ENCODE data around the gene RETREG1. TPM values are rescaled to one million over a fixed set of nuclear protein-coding genes. Genes with fewer than 3 reads are reported as not detected.
A peak's percentile ranks its signal among the peaks of the same experiment; 100 is the strongest.

The RETREG1 gene
- total RNA-seq, 8 experiments from 2014 or later = 5.5 to 62.9 (median 9.7) TPM

- WGBS, 10 experiments = 40 to 100% (median 81%) methylated on average over 1 to 5 of the region's 5 CpGs; no CpG with 5 or more reads in 2 of the 10 experiments
- H3K27ac ChIP-seq = no peak overlapping the region
- in situ Hi-C loops (cut with MboI; ENCODE audit: low pct_unique_long_range_greater_than_20kb in 2 of 9, low sequenced_read_pairs in 9 of 9, unreplicated experiment in 9 of 9) = no loop called here
- no peak for ATAC-seq (replicated peaks in 6 of 8)
- H3K4me3 ChIP-seq = no peak overlapping the region
- H3K4me1 ChIP-seq (replicated peaks in 1 of 2) = no peaks in the 10 kb centered on the region
Measured at GRCh38 chr5:16500024-16500423, 116.8 kb downstream of the RETREG1 start.

- no peak for ATAC-seq (replicated peaks in 6 of 8)
- in situ Hi-C loops (cut with MboI; ENCODE audit: low pct_unique_long_range_greater_than_20kb in 2 of 9, low sequenced_read_pairs in 9 of 9, unreplicated experiment in 9 of 9) = loop anchor here in 4 of 9 experiments (25.0 kb wide), 1 partner anchor 690 kb away; no protein-coding TSS in a partner anchor
- H3K4me1 ChIP-seq (replicated peaks in 1 of 2) = no peaks in the 10 kb centered on the region
- no peak overlapping the region for H3K4me3 ChIP-seq
- 0 to 100% (median 78%) methylated on average over 1 to 2 of the region's 2 CpGs; no CpG with 5 or more reads in 3 of the 10 experiments for WGBS, 10 experiments
- no peak overlapping the region for H3K27ac ChIP-seq
Measured at GRCh38 chr5:16497546-16497945, 119.3 kb downstream of the RETREG1 start.

GRCh38 chr5:16493261-16493660 is 123.5 kb downstream of the RETREG1 start:
- WGBS, 10 experiments = 0 to 83% (median 57%) methylated on average over 1 of the region's 1 CpG; no CpG with 5 or more reads in 1 of the 10 experiments
- Histone ChIP-seq H3K4me1 (replicated peaks in 1 of 2) (peaks cover 0 to 4% of the 10 kb centered on the region in 2 donors), H3K27ac (no peak overlapping the region), H3K4me3 (no peak overlapping the region)
- ATAC-seq (replicated peaks in 6 of 8) = no peak
- in situ Hi-C loops (cut with MboI; ENCODE audit: low pct_unique_long_range_greater_than_20kb in 2 of 9, low sequenced_read_pairs in 9 of 9, unreplicated experiment in 9 of 9) = loop anchor here in 4 of 9 experiments (25.0 kb wide), 1 partner anchor 694 kb away; no protein-coding TSS in a partner anchor

- in situ Hi-C loops (cut with MboI; ENCODE audit: low pct_unique_long_range_greater_than_20kb in 2 of 9, low sequenced_read_pairs in 9 of 9, unreplicated experiment in 9 of 9) = loop anchor here in 4 of 9 experiments (25.0 kb wide), 1 partner anchor 695 kb away; no protein-coding TSS in a partner anchor
- peak in 4 of 8 experiments; percentile 54 to 92 (median 89) for ATAC-seq (replicated peaks in 6 of 8)
Measured at GRCh38 chr5:16492398-16493140, 124.2 kb downstream of the RETREG1 start.

GRCh38 chr5:16490911-16491310 is 125.9 kb downstream of the RETREG1 start:
- H3K4me1 ChIP-seq (replicated peaks in 1 of 2) = peaks cover 0 to 4% of the 10 kb centered on the region in 2 donors
- H3K27ac ChIP-seq = no peak overlapping the region
- no peak for ATAC-seq (replicated peaks in 6 of 8)
- no peak overlapping the region for H3K4me3 ChIP-seq
- 50 to 100% (median 79%) methylated on average over 1 to 7 of the region's 8 CpGs; no CpG with 5 or more reads in 2 of the 10 experiments for WGBS, 10 experiments
- in situ Hi-C loops (cut with MboI; ENCODE audit: low pct_unique_long_range_greater_than_20kb in 2 of 9, low sequenced_read_pairs in 9 of 9, unreplicated experiment in 9 of 9) = loop anchor here in 4 of 9 experiments (25.0 kb wide), 1 partner anchor 696 kb away; no protein-coding TSS in a partner anchor

More at GRCh38 chr5:16492398-16493140, 124.2 kb downstream of the RETREG1 start:
- Histone ChIP-seq H3K27ac (no peak overlapping the region), H3K4me1 (replicated peaks in 1 of 2) (peaks cover 0 to 4% of the 10 kb centered on the region in 2 donors), H3K4me3 (no peak overlapping the region)
- WGBS, 10 experiments = 0 to 94% (median 67%) methylated on average over 3 to 9 of the region's 10 CpGs; no CpG with 5 or more reads in 1 of the 10 experiments

GRCh38 chr5:16489322-16489791 is 127.4 kb downstream of the RETREG1 start:
- Histone ChIP-seq H3K4me3 (no peak overlapping the region), H3K4me1 (replicated peaks in 1 of 2) (peaks cover 0 to 4% of the 10 kb centered on the region in 2 donors), H3K27ac (no peak overlapping the region)
- in situ Hi-C loops (cut with MboI; ENCODE audit: low pct_unique_long_range_greater_than_20kb in 2 of 9, low sequenced_read_pairs in 9 of 9, unreplicated experiment in 9 of 9) = loop anchor here in 4 of 9 experiments (10.0 to 25.0 kb wide), 2 partner anchors 175 to 698 kb away; no protein-coding TSS in a partner anchor
- peak; percentile 56 to 98 (median 92) for ATAC-seq (replicated peaks in 6 of 8)
- WGBS, 10 experiments = 0 to 83% (median 9%) methylated on average over 1 of the region's 1 CpG; no CpG with 5 or more reads in 3 of the 10 experiments

- 56 to 100% (median 80%) methylated on average over 1 to 2 of the region's 2 CpGs; no CpG with 5 or more reads in 2 of the 10 experiments for WGBS, 10 experiments
- ATAC-seq (replicated peaks in 6 of 8) = no peak
- peaks cover 0 to 4% of the 10 kb centered on the region in 2 donors for H3K4me1 ChIP-seq (replicated peaks in 1 of 2)
- H3K27ac ChIP-seq = no peak overlapping the region
- H3K4me3 ChIP-seq = no peak overlapping the region
- in situ Hi-C loops (cut with MboI; ENCODE audit: low pct_unique_long_range_greater_than_20kb in 2 of 9, low sequenced_read_pairs in 9 of 9, unreplicated experiment in 9 of 9) = loop anchor here in 4 of 9 experiments (10.0 to 25.0 kb wide), 2 partner anchors 177 to 700 kb away; no protein-coding TSS in a partner anchor
Measured at GRCh38 chr5:16487456-16487855, 129.3 kb downstream of the RETREG1 start.

- in situ Hi-C loops (cut with MboI; ENCODE audit: low pct_unique_long_range_greater_than_20kb in 2 of 9, low sequenced_read_pairs in 9 of 9, unreplicated experiment in 9 of 9) = loop anchor here in 4 of 9 experiments (10.0 to 25.0 kb wide), 2 partner anchors 178 to 701 kb away; no protein-coding TSS in a partner anchor
- Histone ChIP-seq H3K27ac (no peak overlapping the region), H3K4me1 (replicated peaks in 1 of 2) (peaks cover 0 to 4% of the 10 kb centered on the region in 2 donors), H3K4me3 (no peak overlapping the region)
- ATAC-seq (replicated peaks in 6 of 8) = no peak
- 14 to 100% (median 84%) methylated on average over 1 to 4 of the region's 4 CpGs; no CpG with 5 or more reads in 2 of the 10 experiments for WGBS, 10 experiments
Measured at GRCh38 chr5:16486711-16487111, 130.1 kb downstream of the RETREG1 start.

- H3K4me1 ChIP-seq (replicated peaks in 1 of 2) = peaks cover 0 to 4% of the 10 kb centered on the region in 2 donors
- in situ Hi-C loops (cut with MboI; ENCODE audit: low pct_unique_long_range_greater_than_20kb in 2 of 9, low sequenced_read_pairs in 9 of 9, unreplicated experiment in 9 of 9) = loop anchor here in 4 of 9 experiments (10.0 to 25.0 kb wide), 2 partner anchors 179 to 702 kb away; no protein-coding TSS in a partner anchor
- ATAC-seq (replicated peaks in 6 of 8) = no peak
- no peak overlapping the region for H3K4me3 ChIP-seq
- H3K27ac ChIP-seq = no peak overlapping the region
Measured at GRCh38 chr5:16485656-16486055, 131.1 kb downstream of the RETREG1 start.

GRCh38 chr5:16484081-16484480 is 132.7 kb downstream of the RETREG1 start:
- in situ Hi-C loops (cut with MboI; ENCODE audit: low pct_unique_long_range_greater_than_20kb in 2 of 9, low sequenced_read_pairs in 9 of 9, unreplicated experiment in 9 of 9) = loop anchor here in 4 of 9 experiments (10.0 to 25.0 kb wide), 2 partner anchors 181 to 703 kb away; no protein-coding TSS in a partner anchor
- Histone ChIP-seq H3K27ac (no peak overlapping the region), H3K4me1 (replicated peaks in 1 of 2) (no peaks in the 10 kb centered on the region), H3K4me3 (no peak overlapping the region)
- WGBS, 10 experiments = 0 to 100% (median 83%) methylated on average over 1 of the region's 1 CpG; no CpG with 5 or more reads in 1 of the 10 experiments
- no peak for ATAC-seq (replicated peaks in 6 of 8)

- H3K4me1 ChIP-seq (replicated peaks in 1 of 2) = no peaks in the 10 kb centered on the region
- ATAC-seq (replicated peaks in 6 of 8) = no peak
- in situ Hi-C loops (cut with MboI; ENCODE audit: low pct_unique_long_range_greater_than_20kb in 2 of 9, low sequenced_read_pairs in 9 of 9, unreplicated experiment in 9 of 9) = loop anchor here in 4 of 9 experiments (10.0 to 25.0 kb wide), 2 partner anchors 181 to 704 kb away; no protein-coding TSS in a partner anchor
Measured at GRCh38 chr5:16483361-16483760, 133.4 kb downstream of the RETREG1 start.

GRCh38 chr5:16482891-16483290 is 133.9 kb downstream of the RETREG1 start:
- Histone ChIP-seq H3K4me3 (no peak overlapping the region), H3K4me1 (replicated peaks in 1 of 2) (no peaks in the 10 kb centered on the region), H3K27ac (no peak overlapping the region)
- in situ Hi-C loops (cut with MboI; ENCODE audit: low pct_unique_long_range_greater_than_20kb in 2 of 9, low sequenced_read_pairs in 9 of 9, unreplicated experiment in 9 of 9) = loop anchor here in 4 of 9 experiments (10.0 to 25.0 kb wide), 2 partner anchors 182 to 704 kb away; no protein-coding TSS in a partner anchor
- ATAC-seq (replicated peaks in 6 of 8) = no peak
- WGBS, 10 experiments = 78 to 100% (median 86%) methylated on average over 1 to 2 of the region's 2 CpGs; no CpG with 5 or more reads in 3 of the 10 experiments

More at GRCh38 chr5:16483361-16483760, 133.4 kb downstream of the RETREG1 start:
- H3K27ac ChIP-seq = no peak overlapping the region
- no peak overlapping the region for H3K4me3 ChIP-seq
